Activated T-cell treated with anti-CD3 and anti-CD28 coated beads, Interleukin-2, amount 50 U/mL, for 24 hours (primary cell): Measurements from ENCODE around the gene PDE7B.

Experiments
- DNase-seq: peaks from one replicate; pipeline ENCODE4 v3.0.0-alpha.2; 2020
- H3K27ac Mint-ChIP-seq: 2 replicates; pipeline ENCODE4 v1.8.0; 2020; ENCODE audit warnings: mild to moderate bottlenecking, mixed read lengths
- H3K27me3 Mint-ChIP-seq: 2 replicates; pipeline ENCODE4 v1.8.0; 2020; ENCODE audit warnings: mixed read lengths
- H3K36me3 Mint-ChIP-seq: 2 replicates; pipeline ENCODE4 v1.8.0; 2020; ENCODE audit warnings: low read depth, mixed read lengths
- H3K4me1 Mint-ChIP-seq: 2 replicates; pipeline ENCODE4 v1.8.0; 2020; ENCODE audit warnings: low read depth, mixed read lengths
- H3K4me3 Mint-ChIP-seq: 2 replicates; pipeline ENCODE4 v1.8.0; 2020; ENCODE audit warnings: mild to moderate bottlenecking, moderate library complexity, mixed read lengths
- H3K9me3 Mint-ChIP-seq: 2 replicates; pipeline ENCODE4 v1.8.0; 2020; ENCODE audit warnings: mixed read lengths

PDE7B gene

DNA sequence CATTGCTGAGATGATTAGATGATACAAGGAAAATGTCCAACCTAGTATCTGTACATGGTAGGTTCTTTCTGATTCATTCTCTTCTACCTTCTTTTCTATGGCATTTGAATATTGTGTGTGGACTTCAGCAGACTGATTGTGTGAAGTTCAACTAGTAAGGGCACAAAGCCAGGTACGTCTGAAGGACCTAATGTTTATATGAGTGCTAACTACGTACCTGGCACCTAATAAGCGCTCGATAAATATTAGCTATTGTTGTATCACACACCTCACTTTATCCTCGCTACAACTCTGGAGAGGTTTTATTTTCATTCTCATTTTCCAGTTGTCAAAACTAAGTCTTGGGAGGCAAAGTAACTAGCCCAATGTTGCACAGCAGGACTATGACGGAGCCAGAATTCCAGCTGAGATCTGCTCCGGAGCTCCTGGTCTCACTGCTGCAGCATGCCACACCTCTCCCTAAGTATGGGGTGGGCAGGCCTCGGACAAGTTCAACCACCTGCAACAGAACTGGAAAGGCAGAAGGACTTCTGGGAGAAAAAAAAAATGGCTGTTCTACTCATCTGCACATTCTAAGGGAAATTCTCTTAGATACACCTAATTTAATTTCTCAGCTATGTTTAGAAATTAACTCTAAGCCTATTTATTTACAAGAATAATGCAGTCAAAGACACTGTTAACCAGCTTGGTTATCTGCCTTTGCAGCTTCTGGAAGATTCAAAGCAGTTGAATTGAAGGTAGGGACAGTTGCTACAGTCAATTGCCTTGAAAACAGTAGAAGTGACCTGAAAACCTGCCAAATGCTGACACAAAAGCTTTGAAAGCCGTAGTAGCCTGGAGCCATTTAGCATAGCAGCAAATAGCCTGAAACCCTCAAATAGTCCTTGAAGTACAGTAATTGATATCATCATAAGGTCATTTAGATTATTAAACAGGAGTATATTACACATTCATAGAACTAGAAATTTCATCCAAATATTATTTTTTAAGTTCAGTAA is 165.0 kb downstream of the PDE7B start:
- H3K4me3 Mint-ChIP-seq: no peak overlapping the region
- no peaks in the 10 kb centered on the region for H3K27me3 Mint-ChIP-seq

DNA sequence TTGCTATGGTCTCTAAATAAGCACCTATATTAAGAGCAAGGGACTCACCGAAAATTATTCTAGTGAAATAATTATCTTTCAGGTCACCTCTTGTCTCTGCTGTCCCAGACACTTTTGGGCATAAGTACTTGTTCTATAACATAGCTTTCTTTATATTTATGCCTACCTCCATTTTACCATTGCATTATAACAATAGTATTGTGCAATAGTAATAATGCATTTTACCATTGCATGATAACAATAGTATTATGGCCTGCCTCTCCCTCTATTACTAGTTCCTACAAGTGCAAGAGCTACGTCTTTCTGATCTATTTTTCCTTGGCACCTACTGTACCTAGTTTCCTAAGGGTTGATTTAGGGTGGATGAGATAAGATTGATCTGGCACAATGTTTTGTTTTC is 169.2 kb downstream of the PDE7B start:
- Mint-ChIP-seq H3K36me3 (no peaks in the 10 kb centered on the region), H3K27me3 (peaks cover 5% of the 10 kb centered on the region)

More for the DNA sequence above, 165.0 kb downstream of the PDE7B start:
- Mint-ChIP-seq H3K27ac (no peak overlapping the region), H3K9me3 (no peaks in the 10 kb centered on the region), H3K4me1 (no peaks in the 10 kb centered on the region), H3K36me3 (no peaks in the 10 kb centered on the region)
- DNase-seq: no peak

DNA sequence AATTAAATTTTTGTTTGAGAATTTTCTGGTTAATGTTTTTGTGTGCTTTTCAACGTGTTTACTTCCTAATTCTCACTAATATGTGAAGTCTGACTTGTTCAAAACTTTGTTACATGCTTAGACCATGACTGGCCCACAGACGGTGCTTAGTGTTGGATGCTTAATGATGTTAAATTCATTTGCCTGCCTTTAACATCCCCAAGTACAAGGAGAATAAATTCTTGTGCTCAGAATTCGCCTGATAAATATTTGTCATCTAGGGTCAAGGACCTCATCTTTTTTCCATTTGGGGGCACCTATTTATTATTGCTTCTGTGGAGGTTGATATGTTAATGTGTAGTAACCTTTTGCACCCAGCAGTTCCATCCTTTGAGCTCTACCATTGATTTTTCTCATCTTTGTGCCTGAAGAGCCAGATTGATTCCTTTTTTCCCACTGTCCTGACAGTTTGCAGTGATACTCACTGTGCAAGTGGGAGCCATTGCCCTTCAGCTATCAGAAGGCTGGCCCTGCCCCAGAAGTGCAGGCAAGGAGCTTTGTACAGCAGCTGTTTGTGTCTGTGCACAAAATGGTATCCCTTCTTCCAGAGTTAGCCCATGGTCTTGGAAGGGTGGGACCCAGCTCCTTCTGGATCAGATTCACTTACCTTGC is 170.8 kb downstream of the PDE7B start:
- Mint-ChIP-seq H3K36me3 (no peaks in the 10 kb centered on the region), H3K27ac (no peak overlapping the region), H3K4me3 (no peak overlapping the region), H3K27me3 (peaks cover 5% of the 10 kb centered on the region), H3K4me1 (no peaks in the 10 kb centered on the region), H3K9me3 (no peaks in the 10 kb centered on the region)
- no peak for DNase-seq

More for the DNA sequence above, 169.2 kb downstream of the PDE7B start:
- no peaks in the 10 kb centered on the region for H3K4me1 Mint-ChIP-seq
- H3K4me3 Mint-ChIP-seq: no peak overlapping the region
- H3K27ac Mint-ChIP-seq: no peak overlapping the region
- no peak for DNase-seq
- no peaks in the 10 kb centered on the region for H3K9me3 Mint-ChIP-seq

DNA sequence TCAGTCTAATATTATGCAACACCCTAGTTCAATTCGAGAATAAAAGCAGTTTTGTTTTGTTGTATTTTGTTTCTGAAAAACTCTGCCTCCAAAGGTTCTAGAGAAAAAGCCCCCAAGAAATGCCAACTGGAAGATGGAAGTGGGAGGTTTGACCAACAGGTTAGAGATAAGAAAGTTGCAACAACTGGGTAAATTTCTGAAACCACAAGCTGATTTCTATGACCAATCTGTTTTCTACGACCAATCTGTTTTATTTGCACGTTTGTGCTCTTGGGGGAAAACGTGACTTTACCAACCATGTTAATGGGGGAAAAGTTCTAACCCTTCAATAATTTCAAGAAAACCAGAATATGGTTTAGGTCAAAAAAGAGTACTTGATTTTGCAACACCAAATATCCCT is 173.2 kb downstream of the PDE7B start:
- H3K9me3 Mint-ChIP-seq: no peaks in the 10 kb centered on the region
- peaks cover 5% of the 10 kb centered on the region for H3K27me3 Mint-ChIP-seq

DNA sequence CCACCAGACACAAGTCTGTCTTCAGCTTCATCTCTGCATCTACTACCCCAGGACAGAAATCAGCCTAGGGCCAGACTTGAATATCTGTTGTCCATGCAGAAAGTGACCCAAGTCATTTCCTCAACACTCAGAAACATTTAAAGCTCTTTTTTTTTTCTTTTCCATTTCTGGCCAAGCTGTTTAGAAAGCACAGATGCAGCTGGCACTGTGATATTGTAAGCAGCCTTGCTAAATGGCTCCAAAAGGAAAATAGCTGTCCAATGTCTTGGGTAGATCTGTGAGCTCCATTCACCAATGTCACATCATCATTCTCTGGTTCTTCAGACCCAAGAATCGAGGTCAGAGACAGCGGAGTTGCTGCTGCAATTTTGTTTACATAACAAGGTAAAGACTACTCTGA is 174.2 kb downstream of the PDE7B start:
- peaks cover 5% of the 10 kb centered on the region for H3K27me3 Mint-ChIP-seq
- no peaks in the 10 kb centered on the region for H3K4me1 Mint-ChIP-seq
- no peak for DNase-seq
- H3K9me3 Mint-ChIP-seq: no peaks in the 10 kb centered on the region
- H3K4me3 Mint-ChIP-seq: no peak overlapping the region
- no peak overlapping the region for H3K27ac Mint-ChIP-seq
- H3K36me3 Mint-ChIP-seq: no peaks in the 10 kb centered on the region

More for the DNA sequence above, 173.2 kb downstream of the PDE7B start:
- H3K4me1 Mint-ChIP-seq: no peaks in the 10 kb centered on the region
- H3K4me3 Mint-ChIP-seq: no peak overlapping the region
- H3K36me3 Mint-ChIP-seq: no peaks in the 10 kb centered on the region
- no peak for DNase-seq
- no peak overlapping the region for H3K27ac Mint-ChIP-seq

DNA sequence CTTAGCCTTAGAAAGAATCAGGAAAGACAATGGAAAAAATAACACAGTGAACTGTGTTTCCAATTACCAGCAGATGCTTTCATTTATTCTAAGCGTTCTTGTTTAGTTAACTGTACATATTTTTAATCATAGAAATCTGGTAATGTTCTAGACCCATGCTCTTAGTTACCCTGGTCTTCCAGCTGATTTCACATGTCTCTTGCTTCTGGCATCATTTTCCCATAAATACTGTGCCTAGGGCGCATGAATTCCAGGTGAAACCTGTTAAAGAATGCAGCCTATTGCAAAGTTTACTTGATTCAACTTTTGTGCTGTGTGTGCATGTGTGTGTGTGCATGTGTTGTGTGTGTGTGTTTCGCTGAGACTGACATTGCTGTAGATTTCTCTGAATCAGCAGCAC is 178.6 kb downstream of the PDE7B start:
- Mint-ChIP-seq H3K4me3 (no peak overlapping the region), H3K36me3 (no peaks in the 10 kb centered on the region), H3K9me3 (no peaks in the 10 kb centered on the region), H3K27me3 (no peaks in the 10 kb centered on the region), H3K27ac (no peak overlapping the region), H3K4me1 (no peaks in the 10 kb centered on the region)
- DNase-seq: no peak

DNA sequence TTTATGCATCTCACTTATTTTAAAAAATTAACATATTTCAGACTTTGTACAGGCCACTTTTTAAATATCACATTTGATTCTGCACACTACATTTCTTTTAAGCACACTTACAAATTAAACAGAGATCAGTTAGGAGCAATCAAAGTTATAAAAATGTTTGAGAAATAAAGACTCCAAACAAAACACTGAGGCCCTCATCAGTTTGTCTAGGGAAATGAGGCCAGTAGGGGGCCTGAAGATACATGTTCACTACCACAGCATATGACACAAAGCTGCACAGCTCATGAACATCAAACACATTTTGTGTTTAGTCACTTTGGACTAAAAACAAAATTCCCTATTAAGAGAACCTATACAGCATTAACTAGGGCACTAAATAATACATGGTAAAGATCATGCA is 180.5 kb downstream of the PDE7B start:
- H3K4me3 Mint-ChIP-seq: no peak overlapping the region
- H3K27me3 Mint-ChIP-seq: no peaks in the 10 kb centered on the region
- no peaks in the 10 kb centered on the region for H3K36me3 Mint-ChIP-seq
- H3K4me1 Mint-ChIP-seq: no peaks in the 10 kb centered on the region
- no peak overlapping the region for H3K27ac Mint-ChIP-seq
- H3K9me3 Mint-ChIP-seq: no peaks in the 10 kb centered on the region
- no peak for DNase-seq

DNA sequence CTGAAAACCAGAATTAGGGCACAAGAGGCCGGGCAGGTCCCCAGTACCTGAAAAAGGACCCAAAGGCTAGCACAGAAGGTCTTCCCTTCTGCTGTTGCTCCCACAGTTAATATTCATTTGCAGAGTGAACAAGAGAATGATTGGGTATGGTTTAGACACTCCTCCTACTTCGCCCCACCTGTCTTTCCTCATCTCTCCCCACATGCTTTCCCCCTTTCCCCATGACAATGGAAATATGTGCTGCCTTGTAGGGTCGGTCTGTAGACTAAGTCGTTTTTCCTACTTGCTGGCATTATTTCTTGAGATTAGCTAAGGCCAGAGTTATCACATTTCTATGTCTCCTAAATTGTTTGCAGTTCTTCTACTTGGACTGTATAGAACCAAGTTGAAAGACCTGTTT is 181.9 kb downstream of the PDE7B start:
- DNase-seq: no peak
- H3K9me3 Mint-ChIP-seq: no peaks in the 10 kb centered on the region
- no peak overlapping the region for H3K27ac Mint-ChIP-seq
- H3K4me3 Mint-ChIP-seq: no peak overlapping the region
- peaks cover 7% of the 10 kb centered on the region for H3K4me1 Mint-ChIP-seq
- no peaks in the 10 kb centered on the region for H3K27me3 Mint-ChIP-seq
- H3K36me3 Mint-ChIP-seq: no peaks in the 10 kb centered on the region

DNA sequence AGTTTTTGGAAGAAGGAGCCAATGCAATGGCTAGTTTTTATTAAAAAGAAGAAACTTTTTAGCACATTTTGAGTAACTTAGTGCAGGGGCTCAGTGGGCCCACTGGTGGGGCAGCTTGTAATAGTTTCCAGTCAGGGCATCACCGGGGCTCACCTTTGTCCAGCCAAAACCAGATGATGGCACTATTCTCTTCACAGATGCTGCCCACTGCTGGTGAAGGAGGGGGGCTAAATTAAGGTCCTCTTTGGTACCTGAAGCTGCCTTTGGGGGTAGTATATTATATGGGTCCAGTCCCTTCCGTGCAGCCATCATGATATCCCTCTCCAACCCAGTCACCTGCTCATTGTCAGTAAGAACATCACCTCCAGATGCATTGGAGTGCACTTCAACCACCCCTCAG is 182.9 kb downstream of the PDE7B start:
- no peaks in the 10 kb centered on the region for H3K36me3 Mint-ChIP-seq
- H3K27ac Mint-ChIP-seq: no peak overlapping the region
- no peak for DNase-seq
- no peaks in the 10 kb centered on the region for H3K9me3 Mint-ChIP-seq
- no peak overlapping the region for H3K4me3 Mint-ChIP-seq
- H3K4me1 Mint-ChIP-seq: peaks cover 7% of the 10 kb centered on the region
- H3K27me3 Mint-ChIP-seq: peaks cover under 1% of the 10 kb centered on the region

DNA sequence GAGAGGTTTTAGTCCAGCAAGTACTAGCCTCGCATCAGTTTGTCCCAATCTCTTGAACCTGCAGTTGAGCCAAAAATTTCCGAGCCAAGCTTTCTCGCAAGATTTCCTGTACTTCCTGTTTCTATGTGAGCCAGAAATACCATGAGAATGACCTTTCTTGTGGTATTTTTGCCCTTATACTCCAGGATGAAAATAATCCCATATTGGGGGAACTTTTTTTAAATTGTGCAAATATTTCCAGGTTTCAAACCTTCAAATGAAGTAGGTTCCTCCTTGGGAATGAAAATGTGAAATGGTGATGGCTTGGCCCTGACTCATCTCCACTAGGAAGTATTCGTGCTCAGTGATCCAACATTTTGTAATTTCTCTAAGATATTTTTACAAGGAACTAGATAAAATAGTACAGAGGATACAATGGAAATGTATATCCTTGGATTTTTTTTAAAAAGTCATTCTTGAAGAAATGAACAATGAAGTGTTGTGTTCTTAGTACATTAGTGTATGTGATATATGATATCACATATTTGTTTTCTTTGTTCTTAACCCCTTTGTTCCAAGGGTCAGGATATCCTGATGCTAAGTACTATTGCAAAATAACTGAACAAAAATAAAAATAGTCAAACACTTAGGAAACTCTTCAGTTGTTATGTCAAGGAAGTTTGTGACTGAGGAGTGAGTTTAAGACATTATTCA is 184.0 kb downstream of the PDE7B start:
- H3K9me3 Mint-ChIP-seq: no peaks in the 10 kb centered on the region

DNA sequence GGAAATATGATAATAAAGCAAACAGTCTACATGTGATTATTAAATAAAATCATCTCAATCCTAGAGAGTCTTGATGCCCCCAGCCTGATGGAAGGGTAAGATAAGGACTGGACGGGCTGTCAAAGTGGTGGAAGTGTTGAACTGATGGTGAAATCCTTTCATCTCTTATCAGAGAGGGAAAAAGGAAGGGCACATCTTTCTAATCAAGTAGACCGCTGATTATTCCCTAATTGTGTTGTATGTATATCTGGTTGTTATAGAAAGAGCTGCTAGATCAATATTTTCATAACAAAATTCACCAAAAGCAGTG is 184.5 kb downstream of the PDE7B start:
- Mint-ChIP-seq H3K4me1 (peaks cover 7% of the 10 kb centered on the region), H3K27me3 (peaks cover 2% of the 10 kb centered on the region), H3K36me3 (no peaks in the 10 kb centered on the region), H3K4me3 (no peak overlapping the region), H3K27ac (no peak overlapping the region), H3K9me3 (no peaks in the 10 kb centered on the region)
- no peak for DNase-seq

More for the DNA sequence above, 184.0 kb downstream of the PDE7B start:
- Mint-ChIP-seq H3K4me3 (no peak overlapping the region), H3K4me1 (peaks cover 7% of the 10 kb centered on the region), H3K36me3 (no peaks in the 10 kb centered on the region), H3K27me3 (peaks cover 2% of the 10 kb centered on the region), H3K27ac (no peak overlapping the region)
- no peak for DNase-seq

DNA sequence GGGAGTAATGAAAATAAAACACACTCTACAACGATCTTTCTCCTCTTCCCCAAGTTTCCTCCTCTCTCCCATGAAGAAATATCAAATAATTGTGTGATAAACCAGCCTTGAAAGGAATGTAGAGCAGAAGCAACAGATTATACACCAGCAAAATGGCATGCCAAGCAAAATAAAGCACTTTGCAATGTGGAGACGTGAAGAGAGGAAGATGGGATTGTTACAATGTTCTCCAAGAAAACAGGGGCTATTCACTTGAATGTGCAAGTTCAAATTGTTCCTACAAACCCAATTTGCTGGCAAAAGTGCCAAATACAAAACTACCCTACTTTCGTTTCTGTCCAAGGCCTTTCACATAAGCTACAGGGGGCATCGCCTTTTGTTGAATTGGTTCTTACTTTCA is 185.1 kb downstream of the PDE7B start:
- no peaks in the 10 kb centered on the region for H3K9me3 Mint-ChIP-seq
- no peak for DNase-seq
- H3K4me1 Mint-ChIP-seq: peaks cover 7% of the 10 kb centered on the region
- H3K4me3 Mint-ChIP-seq: no peak overlapping the region
- H3K36me3 Mint-ChIP-seq: no peaks in the 10 kb centered on the region
- no peak overlapping the region for H3K27ac Mint-ChIP-seq
- H3K27me3 Mint-ChIP-seq: peaks cover 8% of the 10 kb centered on the region

DNA sequence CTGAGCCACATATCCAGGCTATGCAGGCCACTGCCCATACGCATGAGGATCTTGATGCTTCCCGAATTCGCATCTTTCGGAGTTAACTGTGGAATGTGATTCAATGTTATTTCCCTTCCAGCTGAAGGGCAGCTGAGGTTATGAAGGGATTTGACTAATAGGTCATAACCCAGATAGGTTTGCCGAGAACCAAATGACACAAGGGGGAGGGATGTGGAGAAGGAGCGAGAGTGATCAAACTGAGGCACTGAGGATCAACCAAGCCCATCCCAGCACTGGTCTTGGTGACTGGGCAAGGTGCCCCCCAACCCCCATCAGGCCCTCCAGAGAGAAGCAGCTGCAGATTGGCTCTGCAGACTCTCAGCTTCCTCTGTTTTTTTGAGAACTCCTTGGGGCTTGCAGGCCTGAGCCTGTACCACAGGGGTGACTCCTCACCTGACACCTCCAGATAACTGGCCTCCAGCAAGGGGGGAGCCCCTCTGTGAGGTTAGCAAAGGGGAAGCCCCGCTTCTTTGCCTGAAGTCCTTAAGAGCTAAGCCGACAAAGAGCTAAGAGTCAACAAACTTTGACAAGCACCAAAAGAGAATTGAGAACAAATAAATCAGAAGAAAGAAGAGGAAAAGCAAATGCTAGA is 185.9 kb downstream of the PDE7B start:
- Mint-ChIP-seq H3K9me3 (no peaks in the 10 kb centered on the region), H3K27me3 (peaks cover 8% of the 10 kb centered on the region), H3K4me3 (no peak overlapping the region), H3K36me3 (no peaks in the 10 kb centered on the region), H3K27ac (no peak overlapping the region), H3K4me1 (peaks cover 7% of the 10 kb centered on the region)
- no peak for DNase-seq

DNA sequence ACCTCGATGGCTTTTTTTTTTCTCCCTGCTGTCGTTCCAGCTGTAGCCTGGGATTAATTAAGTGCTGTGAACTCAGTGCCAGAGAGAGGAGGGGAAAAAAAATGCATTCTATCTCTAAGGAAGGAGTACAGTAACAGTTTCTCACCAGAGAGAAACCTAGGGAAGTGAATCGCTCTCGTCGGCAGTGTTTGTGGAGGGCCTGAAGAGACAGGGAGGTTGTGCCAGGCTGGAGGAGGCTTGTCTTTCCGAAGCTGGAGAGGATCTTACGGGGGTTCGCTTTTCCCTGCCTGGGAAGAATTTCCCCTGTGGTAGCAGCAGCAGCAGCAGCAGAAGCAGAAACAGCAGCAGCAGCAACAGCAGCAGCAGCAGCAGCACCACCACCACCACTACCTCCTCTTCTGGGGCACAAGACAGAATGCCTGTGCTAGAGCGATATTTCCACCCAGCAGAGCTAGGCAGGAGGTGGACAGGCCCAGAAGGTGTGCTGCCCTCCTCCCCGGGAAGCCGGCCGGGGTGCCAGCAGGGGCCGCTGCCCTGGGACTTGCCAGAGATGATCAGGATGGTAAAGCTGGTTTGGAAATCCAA is 186.5 kb downstream of the PDE7B start:
- no peak overlapping the region for H3K4me3 Mint-ChIP-seq
- H3K27ac Mint-ChIP-seq: no peak overlapping the region
- no peaks in the 10 kb centered on the region for H3K9me3 Mint-ChIP-seq
- no peaks in the 10 kb centered on the region for H3K36me3 Mint-ChIP-seq
- H3K4me1 Mint-ChIP-seq: peaks cover 7% of the 10 kb centered on the region
- H3K27me3 Mint-ChIP-seq: peaks cover 8% of the 10 kb centered on the region
- no peak for DNase-seq
